Left forelimb (tissue), 1 donor: Measurements from ENCODE around the gene SPOUT1.
"Not testable (repeated sequence)": the region's sequence is repeated elsewhere in the genome, so short reads cannot be mapped to it uniquely, and the experiment has no call there.

ENCODE experiments used
- DNase-seq: peaks from one replicate; pipeline ENCODE4 v3.0.0-alpha.2; 2018; ENCODE audit warnings: low spot score

SPOUT1 gene

DNA sequence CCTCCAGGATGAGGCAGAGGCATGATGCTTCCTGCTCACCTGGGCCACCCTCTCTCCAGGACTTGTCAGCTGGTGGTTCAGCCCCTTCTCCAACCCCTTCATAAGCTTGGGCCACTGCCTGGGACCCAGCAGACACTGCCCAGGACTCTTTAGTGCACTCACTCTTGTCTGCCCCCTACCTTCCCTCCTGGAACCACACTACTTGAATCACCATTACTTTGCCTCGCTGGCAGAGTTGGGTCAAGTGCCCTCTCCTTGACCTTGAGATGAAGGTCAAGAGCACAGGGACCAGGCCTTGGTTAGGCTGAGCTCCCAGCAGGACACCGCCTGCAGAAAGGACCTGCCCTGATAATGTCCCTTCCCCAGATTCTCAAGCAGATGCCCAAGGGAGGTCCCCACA, 19.8 kb downstream of the SPOUT1 start:
- no peak for DNase-seq

DNA sequence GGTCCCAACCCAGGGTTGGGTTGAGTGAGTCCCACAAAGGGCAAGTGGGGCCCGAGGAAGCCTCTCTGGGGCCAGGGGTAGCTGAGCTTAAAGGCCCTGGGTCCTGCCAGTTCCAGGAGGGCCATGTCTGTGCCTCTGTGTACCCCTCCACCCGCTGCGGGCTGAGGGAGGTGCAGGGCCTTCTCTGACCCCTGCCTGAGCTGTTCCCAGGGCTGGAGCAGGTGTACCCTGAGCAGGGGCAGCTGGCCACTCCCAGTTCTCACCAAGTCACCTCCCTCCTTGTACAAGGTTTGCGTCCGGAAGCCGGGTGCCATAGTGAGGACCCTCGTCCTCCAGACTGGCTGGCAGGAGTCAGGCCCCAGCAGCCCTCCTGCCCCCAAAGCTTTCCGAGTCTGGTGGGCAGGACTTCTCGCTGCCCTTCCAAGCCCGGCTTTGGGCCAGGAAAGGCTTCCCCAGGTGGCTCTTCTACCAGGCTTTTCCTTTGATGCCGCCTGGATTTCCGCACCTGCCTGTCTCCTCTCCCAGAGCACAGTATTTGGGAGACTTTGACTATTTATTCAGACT, 20.5 kb downstream of the SPOUT1 start:
- DNase-seq = no peak

DNA sequence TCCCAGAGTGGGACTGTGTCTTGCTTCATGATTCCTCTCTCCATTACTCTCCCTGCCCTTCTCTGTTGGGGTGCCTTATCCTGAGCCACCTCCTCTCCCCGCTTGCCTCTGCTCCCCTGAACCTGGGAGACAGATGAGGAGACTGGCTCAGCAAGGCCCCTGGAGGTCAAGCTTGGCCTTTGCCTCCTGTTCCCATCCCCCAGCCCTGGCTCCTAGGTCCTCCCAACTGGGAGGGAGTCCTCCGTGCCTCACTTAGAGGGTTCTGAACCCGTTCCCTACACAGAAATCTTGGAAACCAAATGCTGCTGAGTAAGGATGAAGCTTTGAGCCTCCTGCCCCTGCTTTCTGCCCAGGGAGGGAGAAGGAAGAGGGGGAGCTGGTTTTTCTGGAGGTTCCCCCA, 21.1 kb downstream of the SPOUT1 start:
- no peak for DNase-seq

DNA sequence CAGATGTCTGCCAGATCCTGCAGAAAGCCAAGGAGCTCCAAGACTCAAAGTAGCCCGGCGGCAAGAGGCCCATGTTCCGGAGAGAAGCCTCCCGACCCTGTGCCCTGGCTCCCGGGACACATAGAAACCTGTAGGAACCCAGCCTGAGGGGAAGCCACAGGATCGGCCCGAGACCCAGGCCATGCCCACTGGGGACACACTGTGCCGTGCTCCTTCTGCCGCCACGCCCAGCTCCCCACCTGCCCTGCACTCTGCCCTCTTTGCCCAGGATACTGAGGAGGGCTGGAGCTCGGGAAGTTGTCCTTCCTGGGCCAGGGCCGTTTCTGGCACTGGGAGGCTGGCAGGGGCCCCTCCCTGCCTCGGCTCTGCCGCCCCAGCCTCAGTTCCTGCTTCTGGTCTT, 21.8 kb downstream of the SPOUT1 start:
- DNase-seq = no peak

DNA sequence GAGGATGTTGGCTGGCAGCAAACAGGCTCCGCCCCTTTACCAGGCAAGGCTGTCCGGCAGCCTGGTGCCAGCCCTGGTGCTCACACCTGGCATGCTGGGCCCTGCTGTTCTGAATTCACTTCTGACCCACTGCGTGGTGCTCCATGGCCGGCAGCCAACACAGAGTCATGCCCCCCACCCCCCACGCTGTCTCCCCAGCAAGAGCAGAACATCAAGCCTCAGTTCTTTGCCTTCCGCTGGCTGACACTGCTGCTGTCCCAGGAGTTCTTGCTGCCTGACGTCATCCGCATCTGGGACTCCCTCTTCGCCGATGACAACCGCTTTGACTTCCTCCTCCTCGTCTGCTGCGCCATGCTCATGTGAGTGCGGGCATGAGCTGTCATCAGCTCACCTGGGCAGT, 23.9 kb downstream of the SPOUT1 start:
- DNase-seq = no peak

DNA sequence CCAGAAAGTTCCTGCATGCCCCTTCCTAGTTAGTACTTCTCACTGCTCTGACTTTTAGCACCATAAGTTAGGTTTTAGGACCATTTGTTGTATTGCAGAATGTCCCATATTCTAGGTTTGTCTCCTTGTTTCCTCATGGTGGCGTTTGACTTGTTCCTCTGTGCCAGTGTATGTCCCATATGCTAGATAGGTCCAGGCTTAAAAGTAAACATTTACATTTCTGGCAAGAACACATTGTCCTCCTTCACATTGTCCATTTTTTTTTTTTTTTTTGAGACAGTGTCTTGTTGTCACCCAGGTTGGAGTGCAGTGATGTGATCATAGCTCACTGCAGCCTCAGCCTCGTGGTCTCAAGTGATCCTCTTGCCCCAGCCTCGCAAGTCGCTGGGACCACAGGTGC, 27.1 kb downstream of the SPOUT1 start:
- no peak for DNase-seq

DNA sequence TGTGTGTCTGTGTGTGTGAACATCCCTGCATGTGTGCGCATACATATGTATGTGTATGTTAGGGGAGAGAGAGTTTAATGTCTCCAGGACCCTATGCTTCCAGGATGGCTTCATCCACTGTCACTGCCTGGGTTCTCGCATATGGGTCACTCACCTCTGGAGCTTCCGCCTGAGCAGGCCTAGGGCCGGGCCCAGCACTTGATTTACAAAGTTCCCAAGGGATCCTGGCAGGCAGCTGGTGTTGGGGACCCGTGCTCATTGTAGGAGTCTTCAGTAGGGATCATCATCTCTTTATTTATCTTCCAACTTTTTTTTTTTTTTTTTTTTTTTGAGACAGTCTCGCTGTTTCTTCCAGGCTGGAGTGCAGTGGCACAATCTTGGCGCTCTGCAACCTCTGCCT, 29.5 kb downstream of the SPOUT1 start:
- DNase-seq = no peak

DNA sequence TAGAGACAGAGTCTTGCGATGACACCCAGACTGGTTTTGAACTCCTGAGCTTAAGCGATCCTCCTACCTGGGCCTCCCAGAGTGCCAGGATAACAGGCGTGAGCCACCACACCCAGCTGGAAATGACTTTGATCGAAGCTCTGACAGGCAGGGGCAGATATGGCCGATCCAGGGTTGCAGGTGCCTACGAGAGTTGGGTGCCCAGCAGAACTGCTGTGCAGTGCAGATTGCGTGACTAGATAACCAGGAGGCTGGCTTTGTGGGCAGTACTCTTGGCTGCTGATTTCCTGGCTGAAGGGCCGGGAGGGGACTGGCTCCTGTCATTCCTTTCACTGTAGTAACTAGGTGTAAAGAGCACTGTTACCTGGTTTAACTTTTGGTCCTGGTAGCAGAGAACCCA, 30.7 kb downstream of the SPOUT1 start:
- DNase-seq = no peak

DNA sequence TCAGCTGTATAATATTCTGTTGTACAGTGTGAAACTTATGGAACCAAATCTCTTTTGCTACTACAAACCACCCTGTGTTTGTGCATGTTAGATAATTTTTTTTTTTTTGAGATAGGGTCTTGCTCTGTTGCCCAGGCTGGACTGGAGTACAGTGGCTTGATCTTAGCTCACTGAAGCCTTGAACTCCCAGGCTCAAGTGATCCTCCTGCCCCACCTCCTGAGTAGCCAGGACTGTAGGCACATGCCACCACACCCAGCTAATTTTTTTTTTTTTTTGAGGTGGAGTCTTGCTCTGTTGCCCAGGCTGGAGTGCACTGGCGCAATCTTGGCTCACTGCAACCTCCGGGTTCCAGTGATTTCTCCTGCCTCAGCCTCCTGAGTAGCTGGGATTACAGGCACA, 34.6 kb downstream of the SPOUT1 start:
- DNase-seq = not testable (repeated sequence)

DNA sequence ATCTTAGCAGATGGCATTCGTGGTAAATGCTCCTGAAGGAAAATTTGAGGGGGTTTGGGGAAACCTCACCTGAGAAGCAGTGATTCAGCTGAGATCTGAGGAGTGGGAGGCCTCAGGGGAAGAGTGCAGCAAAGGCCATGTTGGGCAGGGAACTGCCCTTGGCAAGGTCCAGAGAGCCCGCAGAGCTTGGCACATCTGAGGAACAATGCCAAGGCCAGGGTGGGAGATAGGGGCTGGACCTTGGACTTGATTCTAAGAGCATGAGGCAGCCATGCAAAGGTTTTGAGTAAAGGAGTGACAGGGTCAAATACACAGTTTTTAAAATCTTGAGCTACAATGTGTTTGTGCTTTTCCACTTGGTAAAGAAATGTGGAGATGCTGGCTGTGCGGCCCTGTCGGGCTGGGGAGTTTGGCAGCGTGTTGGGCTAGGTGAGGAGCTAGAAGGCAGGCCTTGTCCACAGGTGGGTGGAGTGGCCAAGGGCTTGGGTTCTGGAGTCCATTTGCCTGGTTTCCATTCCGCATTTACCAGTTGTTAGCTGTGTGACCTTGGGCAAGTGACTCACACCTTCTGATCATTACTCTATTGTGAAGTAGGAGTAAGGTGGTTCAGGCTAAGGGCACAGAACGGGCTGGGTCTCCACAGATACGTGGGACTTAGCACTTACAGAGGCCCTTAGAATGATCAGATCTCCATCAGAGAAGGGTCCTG, 36.5 kb downstream of the SPOUT1 start:
- no peak for DNase-seq

DNA sequence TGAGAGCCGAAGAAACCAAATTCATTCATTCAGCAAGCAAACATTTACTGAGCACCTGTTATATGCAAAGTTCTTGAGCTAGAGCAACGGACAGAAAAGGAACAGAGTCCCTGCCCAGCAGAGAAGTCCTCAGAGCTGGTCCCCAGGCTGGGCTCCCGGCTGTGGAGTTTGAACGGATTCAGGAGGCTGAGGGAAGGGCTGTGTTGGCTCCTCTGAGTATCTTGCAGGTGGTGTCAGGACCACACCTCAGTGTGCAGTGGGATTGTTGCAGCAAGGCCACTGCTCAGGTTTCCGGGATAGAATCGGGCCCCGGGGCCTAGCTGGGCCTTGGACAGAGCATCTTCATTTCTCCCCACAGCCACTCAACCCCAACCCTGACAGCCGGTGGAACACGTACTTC, 37.5 kb downstream of the SPOUT1 start:
- no peak for DNase-seq

DNA sequence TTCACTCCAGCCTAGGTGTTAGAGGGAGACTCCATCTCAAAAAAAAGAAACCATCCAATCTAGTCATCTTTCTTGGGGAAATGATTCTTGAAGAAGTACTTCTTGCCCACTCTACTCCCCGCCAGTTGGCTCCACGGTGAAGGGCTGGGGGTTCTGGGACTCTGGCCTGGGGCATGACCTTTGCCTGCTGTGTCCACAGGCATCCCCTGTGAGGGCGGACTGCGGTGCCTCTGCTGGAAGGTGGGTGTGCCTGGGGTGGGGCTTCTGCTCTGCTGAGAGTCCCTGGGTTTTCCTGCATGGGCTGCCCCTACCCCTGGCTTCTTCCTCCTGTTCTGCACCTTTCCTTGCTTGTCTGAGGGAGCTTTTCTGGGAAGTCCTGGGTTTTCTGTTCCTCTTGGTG, 39.1 kb downstream of the SPOUT1 start:
- no peak for DNase-seq

DNA sequence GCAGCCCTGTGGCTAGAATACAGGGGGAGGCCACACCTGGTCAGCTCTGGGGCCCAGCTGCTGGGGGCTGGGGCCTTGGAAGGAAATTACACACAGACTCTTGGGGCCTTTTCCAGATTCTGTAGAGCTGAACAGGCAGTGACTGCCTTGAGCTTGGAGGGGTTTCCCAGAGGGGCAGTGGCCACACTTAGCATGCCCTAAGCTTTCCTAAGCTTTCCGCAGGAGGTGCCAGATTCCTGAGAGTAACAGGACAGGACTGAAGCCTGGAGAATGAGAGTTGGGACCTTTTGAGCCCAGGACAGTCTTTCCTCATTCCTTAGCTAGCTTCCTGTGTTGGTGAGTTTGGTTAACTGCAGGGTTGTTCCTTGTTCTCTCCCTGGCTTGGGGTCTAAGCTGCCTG, 41.1 kb downstream of the SPOUT1 start:
- DNase-seq = no peak

DNA sequence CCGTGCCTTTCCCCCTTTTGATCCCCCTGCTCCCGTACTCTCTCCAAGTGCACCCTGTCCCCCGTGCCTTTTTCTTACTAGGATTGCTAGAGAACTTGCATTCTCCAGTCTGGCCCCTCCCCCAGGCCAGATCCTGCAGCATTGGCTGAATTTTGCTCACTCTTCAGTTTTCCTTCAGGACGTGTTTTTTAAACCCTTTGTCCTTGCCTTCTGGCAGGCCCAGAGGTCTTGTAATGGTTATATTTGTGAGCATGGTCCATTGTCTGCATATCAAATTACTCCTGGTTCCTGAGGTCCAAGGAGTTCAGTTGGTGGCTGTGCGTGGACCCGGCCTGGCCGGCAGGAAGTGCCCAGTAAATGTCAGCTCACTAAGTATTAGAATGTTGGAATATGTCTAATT, 41.9 kb downstream of the SPOUT1 start:
- no peak for DNase-seq

DNA sequence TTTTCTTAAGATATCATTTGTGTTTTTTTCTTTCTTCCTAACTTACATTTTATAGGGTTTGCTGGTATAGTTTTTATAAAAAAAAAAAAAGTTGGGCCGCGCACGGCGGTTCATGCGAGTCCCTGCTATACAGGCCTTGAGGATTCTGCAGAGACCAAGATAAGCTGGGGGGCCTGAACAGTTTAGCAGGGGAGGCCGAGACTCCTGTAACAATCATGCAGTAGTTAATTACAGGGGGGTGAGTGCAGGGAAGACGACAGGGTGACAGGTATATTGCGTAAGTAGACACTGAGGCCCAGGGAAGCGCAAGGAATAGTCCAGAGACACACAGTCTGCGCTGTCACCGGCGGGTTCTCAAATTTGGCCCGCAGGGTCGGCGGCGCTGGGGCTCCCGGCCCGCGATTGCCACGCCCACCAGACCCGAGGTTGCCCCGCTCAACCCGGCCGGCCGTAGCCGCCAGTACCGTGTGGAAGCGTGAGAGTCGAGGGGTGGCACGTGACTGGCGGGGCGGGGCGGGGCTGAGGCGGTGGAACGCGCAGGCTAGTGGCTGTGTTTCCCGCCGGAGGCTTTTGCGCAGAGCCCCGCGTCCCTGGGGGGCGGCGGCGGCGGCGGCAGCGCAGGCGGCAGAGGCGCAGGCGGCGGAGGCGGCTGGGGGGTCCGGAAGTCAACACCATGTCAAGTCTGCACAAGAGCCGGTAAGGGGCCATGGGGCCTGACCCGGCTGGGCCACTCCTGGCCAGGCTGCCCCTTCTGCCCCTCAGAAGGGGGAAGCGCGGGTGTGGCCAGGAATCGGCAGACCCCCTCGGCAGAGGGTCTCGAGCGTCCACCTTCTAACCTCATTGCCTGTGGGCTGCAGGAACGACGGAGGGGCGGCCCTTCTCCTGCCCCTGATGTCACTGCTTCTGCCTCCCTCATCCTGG, 42.7 kb downstream of the SPOUT1 start, which contains the start of gene TBC1D13:
Gene TBC1D13, plus strand, starts transcription at position 573 of the 921 bp plus-strand sequence. Its CDS starts 101 bp downstream, at position 674.
- DNase-seq = peak; percentile 93

DNA sequence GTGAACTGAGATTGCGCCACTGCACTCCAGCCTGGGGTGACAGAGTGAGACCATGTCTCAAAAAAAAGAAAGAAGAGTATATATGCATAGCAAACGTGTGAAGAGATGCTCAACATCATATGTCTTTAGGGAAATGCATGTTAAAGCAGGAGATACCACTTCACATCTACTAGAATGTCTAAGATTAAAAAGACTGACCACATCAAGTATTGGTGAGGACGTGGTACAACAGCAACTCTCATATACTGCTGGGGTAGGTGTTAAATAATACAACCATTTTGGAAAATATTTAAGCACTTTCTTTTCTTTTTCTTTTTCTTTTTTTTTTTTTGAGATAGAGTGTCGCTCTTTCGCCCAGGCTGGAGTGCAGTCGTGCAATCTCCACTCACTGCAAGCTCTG, 44.2 kb downstream of the SPOUT1 start:
- no peak for DNase-seq

DNA sequence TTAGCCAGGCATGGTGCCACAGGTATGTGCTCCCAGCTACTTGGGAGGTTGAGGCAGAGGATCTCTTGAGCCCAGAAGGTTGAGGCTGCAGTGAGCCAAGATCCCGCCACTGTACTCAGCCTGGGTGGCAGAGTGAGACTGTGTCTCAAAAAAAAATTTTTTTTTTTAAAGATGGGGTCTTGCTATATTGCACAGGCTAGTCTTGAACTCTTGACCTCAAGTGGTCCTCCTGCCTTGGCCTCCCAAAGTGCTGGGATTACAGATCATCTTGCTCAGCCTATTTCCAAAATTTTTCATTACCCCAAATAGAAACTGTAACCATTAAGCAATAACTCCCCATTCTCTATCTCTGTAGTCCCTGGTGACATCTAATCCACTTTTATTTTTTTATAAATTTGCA, 46.9 kb downstream of the SPOUT1 start:
- DNase-seq = no peak

DNA sequence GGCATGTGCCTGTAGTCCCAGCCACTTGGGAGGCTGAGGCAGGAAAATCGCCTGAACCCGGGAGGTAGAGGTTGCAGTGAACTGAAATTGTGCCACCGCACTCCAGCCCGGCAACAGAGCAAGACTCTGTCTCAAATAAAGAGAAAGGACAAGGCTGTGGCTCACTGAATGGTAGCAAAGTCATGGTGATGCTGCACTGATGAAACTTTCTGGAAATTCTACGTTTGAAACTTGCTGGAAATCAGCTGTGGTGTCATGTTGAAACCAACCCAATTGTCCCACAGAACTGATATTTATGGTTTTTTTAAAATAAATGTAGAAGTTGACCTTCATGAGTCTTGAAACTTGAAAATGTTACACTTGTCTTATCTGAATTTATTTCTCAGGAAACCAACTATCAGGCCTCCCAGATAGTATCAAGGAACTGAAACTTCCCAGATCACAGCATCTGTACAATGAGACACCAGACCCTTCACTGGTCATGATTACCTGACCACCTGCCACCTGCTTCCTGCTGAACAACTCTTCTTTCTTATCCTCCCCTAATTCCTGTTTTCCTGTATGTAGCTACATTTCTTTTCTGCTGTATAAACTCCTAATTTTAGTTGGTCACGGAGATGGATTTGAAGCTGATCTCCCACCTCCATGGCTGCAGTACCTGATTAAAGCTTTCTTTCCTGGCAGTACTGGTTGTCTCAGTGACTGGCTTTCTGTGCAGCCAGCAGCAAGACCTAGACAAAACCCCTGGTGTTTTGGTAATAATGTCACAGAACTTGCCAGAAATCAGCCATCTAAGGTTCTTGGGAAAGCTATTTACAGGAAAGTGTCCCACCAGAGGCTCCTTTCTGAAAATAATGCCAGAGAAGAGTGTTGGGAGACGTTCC, 48.2 kb downstream of the SPOUT1 start:
- DNase-seq = no peak

DNA sequence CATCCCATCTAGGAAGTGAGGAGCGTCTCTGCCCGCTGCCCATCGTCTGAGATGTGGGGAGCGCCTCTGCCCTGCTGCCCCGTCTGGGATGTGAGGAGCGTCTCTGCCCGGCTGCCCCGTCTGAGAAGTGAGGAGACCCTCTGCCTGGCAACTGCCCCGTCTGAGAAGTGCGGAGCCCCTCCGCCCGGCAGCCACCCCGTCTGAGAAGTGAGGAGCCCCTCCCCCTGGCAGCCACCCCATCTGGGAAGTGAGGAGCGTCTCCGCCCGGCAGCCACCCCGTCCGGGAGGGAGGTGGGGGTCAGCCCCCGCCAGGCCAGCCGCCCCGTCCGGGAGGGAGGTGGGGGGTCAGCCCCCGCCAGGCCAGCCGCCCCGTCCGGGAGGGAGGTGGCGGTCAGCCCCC, 49.5 kb downstream of the SPOUT1 start:
- not testable (repeated sequence) for DNase-seq

DNA sequence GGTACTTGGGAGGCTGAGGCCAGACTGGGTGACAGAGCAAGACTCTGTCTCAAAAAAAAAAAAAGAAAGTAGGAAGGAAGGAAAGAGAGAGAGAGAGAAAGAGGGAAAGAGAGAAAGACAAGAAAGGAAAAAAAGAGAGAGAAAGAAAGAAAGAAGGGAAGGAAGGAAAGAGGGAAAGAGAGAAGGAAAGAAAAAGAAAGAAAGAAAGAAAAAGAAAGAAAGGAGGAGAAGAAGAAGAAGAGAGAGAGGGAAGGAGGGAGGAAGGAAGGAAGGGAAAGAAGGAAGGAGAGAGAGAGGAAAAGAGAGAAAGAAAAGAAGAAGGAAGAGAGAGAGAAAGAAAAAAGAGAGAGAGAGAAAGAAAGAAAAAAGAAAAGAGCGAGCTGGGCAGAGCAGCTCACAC, 54.8 kb downstream of the SPOUT1 start:
- DNase-seq = no peak

DNA sequence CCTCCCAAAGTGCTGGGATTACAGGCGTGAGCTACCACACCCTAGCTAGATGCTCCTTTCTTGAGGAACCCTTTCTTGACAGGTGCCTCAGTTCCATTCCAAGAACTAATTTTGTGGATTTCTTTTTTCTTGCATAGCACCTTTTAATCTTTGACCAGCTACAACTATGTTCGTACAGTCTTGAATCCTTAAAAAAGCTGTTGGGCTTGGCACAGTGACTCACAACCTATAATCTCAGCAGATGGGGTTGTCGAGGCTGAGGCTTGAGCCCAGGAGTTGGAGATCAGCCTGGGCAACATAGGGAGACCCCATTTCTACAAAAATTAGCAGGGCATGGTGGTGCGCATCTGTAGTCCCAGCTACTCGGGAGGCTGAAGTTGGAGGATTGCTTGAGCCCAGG, 56.5 kb downstream of the SPOUT1 start:
- no peak for DNase-seq
